A673 (cell line): ENCODE results near the gene LRRC4C. TPM values are rescaled to one million over a fixed set of nuclear protein-coding genes. Genes with fewer than 3 reads are reported as not detected.

ENCODE experiments used
- BruUV-seq: library from RNA; stranded (reverse); fragments of 400-500 nt; replicated peaks from 2 replicates; lab custom pipeline; 2021; lab: Mats Ljungman, UMichigan
- CTCF ChIA-PET: fragments of 300-600 bp; sonication (Branson Sonifier 250); formaldehyde crosslinking; loops from one replicate; lab custom pipeline; 2022; ENCODE audit warnings: antibody characterized with exemption; lab: Charles Lee
- POLR2A ChIA-PET: fragments of 300-600 bp; sonication (Branson Sonifier 250); formaldehyde crosslinking; loops from one replicate; lab custom pipeline; 2022; ENCODE audit warnings: antibody characterized with exemption; ENCODE audit not compliant: low non-redundant PET; lab: Charles Lee
- DNase-seq: peaks from one replicate; pipeline ENCODE4 v3.0.0-alpha.2; 2015; ENCODE audit warnings: low spot score
- H3K27ac ChIP-seq: fragments of 200-600 bp; sonication (generic); 2 replicates; pipeline ENCODE4 v1.5.1; 2016; ENCODE audit warnings: mixed run types, low read depth, mild to moderate bottlenecking, mixed read lengths, antibody characterized with exemption, low read length; ENCODE audit not compliant: poor library complexity, severe bottlenecking
- H3K27me3 ChIP-seq: fragments of 200-600 bp; sonication (generic); replicated peaks from 2 replicates; pipeline ENCODE4 v1.6.1; 2017; ENCODE audit warnings: mixed run types, low read depth, mild to moderate bottlenecking, mixed read lengths, antibody characterized with exemption, low read length; ENCODE audit not compliant: insufficient read depth, poor library complexity
- H3K36me3 ChIP-seq: fragments of 200-600 bp; sonication (generic); 2 replicates; pipeline ENCODE4 v1.6.1; 2016; ENCODE audit warnings: mixed run types, mild to moderate bottlenecking, mixed read lengths, antibody characterized with exemption, low read length; ENCODE audit not compliant: insufficient read depth, poor library complexity, severe bottlenecking
- H3K4me1 ChIP-seq: fragments of 200-600 bp; sonication (generic); 2 replicates; pipeline ENCODE4 v1.6.1; 2017; ENCODE audit warnings: mixed run types, mild to moderate bottlenecking, mixed read lengths, antibody characterized with exemption, low read length; ENCODE audit not compliant: insufficient read depth, poor library complexity, severe bottlenecking
- H3K4me3 ChIP-seq: fragments of 200-600 bp; sonication (generic); 2 replicates; pipeline ENCODE4 v1.5.1; 2016; ENCODE audit warnings: low read depth, mixed run types, mild to moderate bottlenecking, mixed read lengths, low read length; ENCODE audit not compliant: poor library complexity, severe bottlenecking
- H3K9me3 ChIP-seq: fragments of 200-600 bp; sonication (generic); 2 replicates; pipeline ENCODE4 v1.6.1; 2016; ENCODE audit warnings: mixed run types, low read depth, mild to moderate bottlenecking, mixed read lengths, antibody characterized with exemption, low read length; ENCODE audit not compliant: poor library complexity, severe bottlenecking
- CTCF ChIP-seq: fragments of 300-800, 200-600 bp; sonication (generic); conservative IDR thresholded peaks from 2 replicates; pipeline ENCODE4 v1.5.1; 2017; ENCODE audit warnings: low read depth, mild to moderate bottlenecking, antibody characterized with exemption, low read length, moderate library complexity, mixed read lengths
- EZH2 ChIP-seq: fragments of 200-600 bp; sonication (generic); IDR thresholded peaks from 2 replicates; pipeline ENCODE4 v1.6.1; 2017; ENCODE audit warnings: borderline replicate concordance, low read depth, mild to moderate bottlenecking, mixed read lengths, antibody characterized with exemption, low read length; ENCODE audit not compliant: poor library complexity, severe bottlenecking
- intact Hi-C: fragments of 100-400 bp; cut with micrococcal nuclease; formaldehyde crosslinking; loops from one replicate; pipeline ENCODE4 v1.10.0; 2022; ENCODE audit not compliant: unreplicated experiment
- total RNA-seq: library from RNA; stranded (reverse); gene quantifications from 2 replicates; pipeline ENCODE4 v1.2.3, GENCODE V29; 2021

LRRC4C gene
- total RNA-seq, 1 experiment from 2014 or later: 38.3 TPM

DNA sequence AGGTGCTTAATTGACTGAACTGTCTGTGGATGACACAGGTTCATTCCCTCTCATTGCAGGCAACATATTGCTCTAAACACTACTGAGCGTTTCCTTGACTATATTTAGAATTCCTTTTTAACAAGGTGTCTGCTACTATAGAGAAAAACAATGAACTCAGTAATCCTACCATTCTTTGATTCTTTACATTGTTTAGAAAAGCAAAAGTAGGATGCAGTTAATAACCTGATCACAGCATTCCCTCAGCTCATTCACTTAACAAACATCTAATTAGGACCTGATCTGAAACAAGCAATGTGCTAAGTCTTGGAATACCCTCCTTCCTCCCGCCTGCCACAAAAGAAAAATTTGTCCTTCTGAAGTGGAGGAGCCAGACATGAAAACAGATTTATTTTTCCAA is 313.1 kb downstream of the LRRC4C start:
- intact Hi-C loops: no loop called here
- Histone ChIP-seq H3K4me3 (no peak overlapping the region), H3K9me3 (peaks cover 4% of the 10 kb centered on the region), H3K27me3 (no peaks in the 10 kb centered on the region), H3K36me3 (no peaks in the 10 kb centered on the region), H3K27ac (no peak overlapping the region), H3K4me1 (no peaks in the 10 kb centered on the region)
- DNase-seq: no peak
- ChIA-PET POLR2A (no interaction called here), CTCF (no interaction called here)
- TF ChIP-seq CTCF: no peak
- TF ChIP-seq EZH2: no peak
- no TSS peak for BruUV-seq

DNA sequence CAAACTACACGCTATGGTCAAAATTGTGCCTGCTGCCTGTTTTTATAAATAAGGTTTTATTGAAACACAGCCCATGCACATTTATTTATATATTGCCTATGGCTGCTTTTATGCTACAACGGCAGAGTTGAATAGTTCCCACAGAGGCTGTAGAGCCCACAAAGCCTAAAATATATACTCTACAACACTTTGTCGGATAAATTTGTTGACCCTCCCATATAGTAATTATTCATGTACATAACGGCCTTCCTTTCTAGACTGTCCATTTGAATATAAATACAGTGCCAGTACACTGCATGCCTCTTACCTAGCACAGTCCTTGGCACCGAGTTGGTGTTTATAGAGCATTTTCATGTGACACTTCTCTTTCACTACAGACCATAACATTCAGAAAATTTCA is 314.0 kb downstream of the LRRC4C start:
- POLR2A ChIA-PET: no interaction called here
- no peak overlapping the region for H3K27ac ChIP-seq
- H3K4me3 ChIP-seq: no peak overlapping the region
- CTCF ChIA-PET: no interaction called here
- no TSS peak for BruUV-seq
- TF ChIP-seq CTCF (no peak), EZH2 (no peak)
- DNase-seq: no peak
- no peaks in the 10 kb centered on the region for H3K36me3 ChIP-seq
- intact Hi-C loops: no loop called here
- no peaks in the 10 kb centered on the region for H3K4me1 ChIP-seq
- no peaks in the 10 kb centered on the region for H3K27me3 ChIP-seq
- peaks cover 4% of the 10 kb centered on the region for H3K9me3 ChIP-seq

DNA sequence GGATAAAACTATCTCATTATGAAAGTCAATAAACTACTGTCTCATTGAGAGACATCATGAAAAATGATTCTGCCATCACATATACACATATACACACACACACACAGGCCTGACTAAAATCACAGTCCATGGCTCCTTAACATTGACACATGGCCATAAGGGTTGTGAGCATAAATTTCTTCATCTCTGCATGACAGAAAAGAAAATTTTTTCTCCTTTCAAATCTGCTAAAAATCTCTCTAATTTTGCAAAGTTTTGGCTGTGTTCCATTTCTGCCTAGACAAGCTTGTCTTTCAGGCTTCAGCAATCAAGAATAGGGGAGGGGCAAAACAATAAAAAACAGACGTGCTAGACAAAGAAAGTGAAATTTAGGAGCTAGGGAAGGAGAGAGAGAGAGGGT is 324.5 kb downstream of the LRRC4C start:
- TF ChIP-seq EZH2 (no peak), CTCF (no peak)

More for the DNA sequence above, 324.5 kb downstream of the LRRC4C start:
- Histone ChIP-seq H3K9me3 (no peaks in the 10 kb centered on the region), H3K36me3 (no peaks in the 10 kb centered on the region), H3K27me3 (no peaks in the 10 kb centered on the region), H3K27ac (no peak overlapping the region), H3K4me1 (no peaks in the 10 kb centered on the region), H3K4me3 (no peak overlapping the region)
- DNase-seq: no peak
- BruUV-seq: no TSS peak
- ChIA-PET CTCF (no interaction called here), POLR2A (no interaction called here)
- intact Hi-C loops: no loop called here
